Astrocyte (in vitro differentiated cells and primary cell): ENCODE results near the gene MCCC1.

Experiments used
- EZH2 ChIP-seq: IDR thresholded peaks from 2 replicates; pipeline ENCODE4 v1.6.1; 2012; ENCODE audit warnings: mild to moderate bottlenecking, low read length, inconsistent platforms; ENCODE audit not compliant: insufficient read depth
- TF ChIP-seq, protein P1 (sequence below): IDR thresholded peaks from 2 replicates; pipeline ENCODE4 v1.5.1; 2011; ENCODE audit warnings: low read depth, mild to moderate bottlenecking, inconsistent platforms, low read length, moderate library complexity; ENCODE audit not compliant: insufficient read depth

DNA sequence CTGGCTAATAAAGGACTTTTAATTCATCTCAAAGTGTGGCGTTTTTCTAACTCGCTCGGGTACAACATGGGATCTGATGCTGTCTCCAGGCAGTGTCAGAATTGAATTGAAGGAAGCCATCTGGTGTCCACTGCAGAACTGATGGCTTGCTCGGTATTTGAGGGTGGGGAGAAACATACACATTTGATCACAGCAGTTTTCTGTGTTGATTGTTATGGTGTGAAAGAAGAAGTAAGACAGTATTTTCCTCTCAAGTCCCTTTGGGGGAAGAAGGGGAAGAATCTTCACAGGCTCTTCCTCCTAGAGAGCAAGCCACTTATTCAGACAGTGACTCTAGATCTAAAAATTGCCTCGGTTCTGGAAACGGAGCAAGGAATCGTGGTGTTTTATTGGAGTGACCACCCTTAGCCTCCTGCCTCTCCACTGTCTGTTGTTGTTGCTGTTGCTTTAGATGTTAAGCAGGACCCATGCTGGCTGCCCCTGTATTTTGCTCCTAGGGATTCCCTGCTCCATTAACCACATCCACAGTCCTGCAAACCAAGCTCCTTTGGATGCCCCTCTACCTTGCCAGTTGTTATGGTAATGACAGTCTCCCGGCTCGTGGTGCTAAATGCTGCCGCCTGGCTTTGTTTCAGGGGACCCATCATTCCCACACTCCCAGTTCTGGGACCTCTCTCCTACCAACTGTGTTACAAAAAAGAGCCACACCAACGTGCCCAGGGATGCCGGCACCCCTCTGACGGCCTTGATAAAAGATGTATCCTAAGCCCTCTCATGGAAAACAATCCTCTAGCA is 15.3 kb upstream of the MCCC1 start:
- TF ChIP-seq, protein P1, sequence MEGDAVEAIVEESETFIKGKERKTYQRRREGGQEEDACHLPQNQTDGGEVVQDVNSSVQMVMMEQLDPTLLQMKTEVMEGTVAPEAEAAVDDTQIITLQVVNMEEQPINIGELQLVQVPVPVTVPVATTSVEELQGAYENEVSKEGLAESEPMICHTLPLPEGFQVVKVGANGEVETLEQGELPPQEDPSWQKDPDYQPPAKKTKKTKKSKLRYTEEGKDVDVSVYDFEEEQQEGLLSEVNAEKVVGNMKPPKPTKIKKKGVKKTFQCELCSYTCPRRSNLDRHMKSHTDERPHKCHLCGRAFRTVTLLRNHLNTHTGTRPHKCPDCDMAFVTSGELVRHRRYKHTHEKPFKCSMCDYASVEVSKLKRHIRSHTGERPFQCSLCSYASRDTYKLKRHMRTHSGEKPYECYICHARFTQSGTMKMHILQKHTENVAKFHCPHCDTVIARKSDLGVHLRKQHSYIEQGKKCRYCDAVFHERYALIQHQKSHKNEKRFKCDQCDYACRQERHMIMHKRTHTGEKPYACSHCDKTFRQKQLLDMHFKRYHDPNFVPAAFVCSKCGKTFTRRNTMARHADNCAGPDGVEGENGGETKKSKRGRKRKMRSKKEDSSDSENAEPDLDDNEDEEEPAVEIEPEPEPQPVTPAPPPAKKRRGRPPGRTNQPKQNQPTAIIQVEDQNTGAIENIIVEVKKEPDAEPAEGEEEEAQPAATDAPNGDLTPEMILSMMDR, result no peak
- TF ChIP-seq EZH2, result no peak
